LNCaP clone FGC (cell line): ENCODE measurements around the gene KIAA1191.

Experiments
- DNase-seq: peaks from one replicate; pipeline ENCODE4 v3.0.0-alpha.2; 2011; ENCODE audit warnings: low read depth
- H3K4me3 ChIP-seq: 2 replicates; pipeline ENCODE4 v1.5.1; 2011; ENCODE audit warnings: mild to moderate bottlenecking, low read depth, low read length, control low read depth
- CTCF ChIP-seq: IDR thresholded peaks from 2 replicates; pipeline ENCODE4 v1.5.1; 2012; ENCODE audit warnings: mild to moderate bottlenecking; ENCODE audit not compliant: control insufficient read depth, insufficient read depth; ENCODE audit errors: extremely low read depth

The KIAA1191 gene

GRCh38 chr5:176373100-176373818, 11.7 kb upstream of the KIAA1191 start:
- DNase-seq, result no peak
- no peak for TF ChIP-seq CTCF
- H3K4me3 ChIP-seq, result no peak overlapping the region

- no peak for DNase-seq
- no peak for TF ChIP-seq CTCF
- no peak overlapping the region for H3K4me3 ChIP-seq
Observed at GRCh38 chr5:176371621-176372539, 10.3 kb upstream of the KIAA1191 start.

DNA sequence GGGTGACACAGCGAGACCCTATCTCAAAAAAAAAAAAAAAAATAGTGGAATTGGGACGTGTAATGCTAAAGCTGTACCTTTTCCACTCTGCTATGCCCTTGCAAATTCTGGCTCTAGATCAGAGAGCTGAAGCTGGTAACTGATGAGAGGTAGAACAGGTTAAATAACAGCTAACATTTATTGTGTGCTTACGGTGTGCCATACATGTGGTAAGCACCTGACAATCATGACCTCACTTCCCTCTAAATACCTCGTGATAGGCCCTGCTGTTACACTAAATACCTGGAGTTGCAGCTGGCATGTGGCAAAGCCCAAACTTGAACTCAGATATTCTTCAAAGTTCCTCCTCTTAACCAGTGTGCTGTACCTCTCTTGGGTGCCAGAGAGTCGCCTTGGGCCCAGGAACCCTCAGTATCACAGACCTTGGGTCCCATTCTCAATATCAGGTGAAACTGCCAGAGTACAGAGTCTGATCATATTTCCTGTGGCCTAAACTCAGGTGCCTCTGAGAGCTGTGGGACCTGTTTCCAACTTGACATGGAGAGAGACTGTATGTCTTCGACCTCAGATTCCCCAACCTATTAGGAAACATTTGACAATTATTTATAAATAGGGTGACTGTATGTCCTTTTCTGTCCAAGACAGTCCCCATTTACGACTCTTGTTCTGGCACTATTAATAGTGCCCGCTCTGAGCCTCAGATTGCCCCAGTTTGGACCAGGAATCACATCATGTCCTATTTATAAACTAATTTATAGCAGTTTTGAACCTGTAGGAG, 8.6 kb upstream of the KIAA1191 start:
- H3K4me3 ChIP-seq, result no peak overlapping the region
- no peak for DNase-seq
- no peak for TF ChIP-seq CTCF

- no peak overlapping the region for H3K4me3 ChIP-seq
- no peak for TF ChIP-seq CTCF
- no peak for DNase-seq
Observed at GRCh38 chr5:176368726-176369125, 7.2 kb upstream of the KIAA1191 start.

DNA sequence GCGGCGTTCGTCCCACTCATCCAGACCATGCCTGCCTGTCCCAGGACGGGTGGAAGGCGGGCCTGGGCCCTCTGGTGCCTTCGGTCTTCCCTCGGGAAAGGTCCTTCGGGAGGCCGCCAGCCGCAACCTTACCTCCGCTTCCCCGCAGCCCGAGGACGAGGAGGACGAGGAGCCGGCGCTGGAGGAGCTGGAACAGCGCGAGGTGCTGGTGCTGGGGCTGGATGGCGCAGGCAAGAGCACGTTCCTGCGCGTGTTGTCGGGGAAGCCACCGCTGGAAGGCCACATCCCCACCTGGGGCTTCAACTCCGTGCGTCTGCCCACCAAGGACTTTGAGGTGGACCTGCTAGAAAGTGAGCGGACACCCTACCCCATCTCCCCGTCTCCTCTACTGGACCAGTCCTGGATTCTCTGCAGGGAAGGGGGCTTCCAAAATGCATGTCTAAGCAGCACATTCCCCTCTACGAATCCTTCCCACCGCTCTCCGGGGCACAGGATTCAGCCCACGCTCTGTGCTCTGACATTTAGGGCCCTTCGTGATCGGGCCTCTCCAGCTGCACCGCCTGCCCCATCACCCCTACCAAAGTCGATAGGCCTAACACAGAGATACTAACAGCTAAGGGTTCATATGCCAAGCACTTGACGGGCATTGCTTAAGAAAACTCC, 4.8 kb upstream of the KIAA1191 start:
- DNase-seq, result no peak
- no peak for TF ChIP-seq CTCF
- H3K4me3 ChIP-seq, result no peak overlapping the region

GRCh38 chr5:176365351-176366231, 4.0 kb upstream of the KIAA1191 start, which contains the start of gene ARL10:
Gene ARL10 (plus strand): TSS chr5:176365487. CDS start chr5:176365564, 77 bp downstream.
- DNase-seq, result no peak
- no peak for TF ChIP-seq CTCF

More at GRCh38 chr5:176365351-176366231, 4.0 kb upstream of the KIAA1191 start, which contains the start of gene ARL10:
- H3K4me3 ChIP-seq, result no peak within 1 kb of the TSS
